GM19240 (cell line): ENCODE data around the gene UBE2J1.
"Not testable (repeated sequence)": the region's sequence is repeated elsewhere in the genome, so short reads cannot be mapped to it uniquely, and the experiment has no call there.

ENCODE experiments used
- DNase-seq: peaks from one replicate; pipeline ENCODE4 v3.0.0; 2011; ENCODE audit warnings: low spot score; ENCODE audit not compliant: insufficient read length

Gene UBE2J1

GRCh38 chr6:89352278-89353117 is at the start of gene UBE2J1:
Gene UBE2J1 (minus strand): TSS chr6:89352722. CDS start chr6:89352569, 153 bp downstream.
- no peak for DNase-seq

GRCh38 chr6:89400912-89401399 is 48.4 kb upstream of the UBE2J1 start:
- DNase-seq, result no peak

GRCh38 chr6:89400050-89400449 is 47.5 kb upstream of the UBE2J1 start:
- no peak for DNase-seq

- DNase-seq, result no peak
Measured at GRCh38 chr6:89398762-89399525, 46.4 kb upstream of the UBE2J1 start.

- not testable (repeated sequence) for DNase-seq
Measured at GRCh38 chr6:89397884-89398283, 45.4 kb upstream of the UBE2J1 start.

- no peak for DNase-seq
Measured at GRCh38 chr6:89393659-89394058, 41.1 kb upstream of the UBE2J1 start.

- DNase-seq, result no peak
Measured at GRCh38 chr6:89392823-89393222, 40.3 kb upstream of the UBE2J1 start.

- no peak for DNase-seq
Measured at GRCh38 chr6:89388846-89389245, 36.3 kb upstream of the UBE2J1 start.

- peak; percentile 41 for DNase-seq
Measured at GRCh38 chr6:89387516-89388201, 35.1 kb upstream of the UBE2J1 start.

- DNase-seq, result no peak
Measured at GRCh38 chr6:89386917-89387491, 34.5 kb upstream of the UBE2J1 start.

GRCh38 chr6:89385846-89386245 is 33.3 kb upstream of the UBE2J1 start:
- no peak for DNase-seq

- no peak for DNase-seq
Measured at GRCh38 chr6:89385156-89385667, 32.7 kb upstream of the UBE2J1 start.

GRCh38 chr6:89381031-89381430 is 28.5 kb upstream of the UBE2J1 start:
- DNase-seq, result no peak

GRCh38 chr6:89379281-89379680 is 26.8 kb upstream of the UBE2J1 start:
- DNase-seq, result no peak

- DNase-seq, result no peak
Measured at GRCh38 chr6:89378628-89379027, 26.1 kb upstream of the UBE2J1 start.

- DNase-seq, result no peak
Measured at GRCh38 chr6:89375427-89376267, 23.1 kb upstream of the UBE2J1 start.

GRCh38 chr6:89372506-89372901 is 20.0 kb upstream of the UBE2J1 start:
- no peak for DNase-seq

GRCh38 chr6:89371849-89372505 is 19.5 kb upstream of the UBE2J1 start:
- no peak for DNase-seq

GRCh38 chr6:89368999-89369398 is 16.5 kb upstream of the UBE2J1 start:
- DNase-seq, result no peak

- DNase-seq, result no peak
Measured at GRCh38 chr6:89368107-89368506, 15.6 kb upstream of the UBE2J1 start.
